Kidney epithelial cell (primary cell): ENCODE measurements around the gene DCAF6. TPM values are rescaled to one million over a fixed set of nuclear protein-coding genes. Genes with fewer than 3 reads are reported as not detected.

Experiments used
- DNase-seq: peaks from one replicate; pipeline ENCODE4 v3.0.0-alpha.2; 2010; ENCODE audit warnings: low read depth
- H3K27me3 ChIP-seq: 2 replicates; pipeline ENCODE4 v1.6.0; 2011; ENCODE audit warnings: low read length; ENCODE audit not compliant: control insufficient read depth, insufficient read depth
- H3K36me3 ChIP-seq: 2 replicates; pipeline ENCODE4 v1.5.1; 2011; ENCODE audit warnings: low read length; ENCODE audit not compliant: control insufficient read depth, insufficient read depth
- H3K4me3 ChIP-seq: 2 replicates; pipeline ENCODE4 v1.5.1; 2011; ENCODE audit warnings: low read depth, mild to moderate bottlenecking, control low read depth, low read length
- CTCF ChIP-seq: IDR thresholded peaks from 2 replicates; pipeline ENCODE4 v1.5.1; 2011; ENCODE audit warnings: mild to moderate bottlenecking, moderate library complexity, low read length, control low read depth, inconsistent platforms; ENCODE audit not compliant: insufficient read depth, poor library complexity, severe bottlenecking
- total RNA-seq: library from RNA; depleted of rRNA; stranded (reverse); fragments of >200 nt; gene quantifications from 2 replicates; pipeline ENCODE4 v1.2.3, GENCODE V29; 2015

Gene DCAF6
- total RNA-seq, 1 donor from 2014 or later: 27.2 TPM

- Histone ChIP-seq H3K4me3 (no peak overlapping the region), H3K36me3 (no peaks in the 10 kb centered on the region), H3K27me3 (no peaks in the 10 kb centered on the region)
- TF ChIP-seq CTCF: no peak
- DNase-seq: no peak
Observed at GRCh38 chr1:168035345-168035744, 98.9 kb downstream of the DCAF6 start.

- Histone ChIP-seq H3K36me3 (no peaks in the 10 kb centered on the region), H3K27me3 (no peaks in the 10 kb centered on the region), H3K4me3 (no peak overlapping the region)
- no peak for DNase-seq
- no peak for TF ChIP-seq CTCF
Observed at GRCh38 chr1:168042362-168042761, 105.9 kb downstream of the DCAF6 start.

GRCh38 chr1:168045311-168045710 is 108.8 kb downstream of the DCAF6 start:
- no peak for TF ChIP-seq CTCF
- H3K4me3 ChIP-seq: no peak overlapping the region
- no peaks in the 10 kb centered on the region for H3K36me3 ChIP-seq
- no peak for DNase-seq
- no peaks in the 10 kb centered on the region for H3K27me3 ChIP-seq

- DNase-seq: no peak
- Histone ChIP-seq H3K27me3 (no peaks in the 10 kb centered on the region), H3K4me3 (no peak overlapping the region), H3K36me3 (no peaks in the 10 kb centered on the region)
- no peak for TF ChIP-seq CTCF
Observed at GRCh38 chr1:168050307-168050706, 113.8 kb downstream of the DCAF6 start.

- DNase-seq: no peak
- no peaks in the 10 kb centered on the region for H3K36me3 ChIP-seq
- no peak for TF ChIP-seq CTCF
- H3K4me3 ChIP-seq: no peak overlapping the region
- H3K27me3 ChIP-seq: no peaks in the 10 kb centered on the region
Observed at GRCh38 chr1:168050880-168051279, 114.4 kb downstream of the DCAF6 start.

- no peak overlapping the region for H3K4me3 ChIP-seq
Observed at GRCh38 chr1:168053681-168054080, 117.2 kb downstream of the DCAF6 start.

More at GRCh38 chr1:168053681-168054080, 117.2 kb downstream of the DCAF6 start:
- no peak for DNase-seq
- TF ChIP-seq CTCF: no peak
- no peaks in the 10 kb centered on the region for H3K36me3 ChIP-seq
- no peaks in the 10 kb centered on the region for H3K27me3 ChIP-seq
